Thoracic aorta (tissue), 2 donors: ENCODE measurements around the gene MYO1E. TPM values are rescaled to one million over a fixed set of nuclear protein-coding genes. Genes with fewer than 3 reads are reported as not detected.

Source experiments
- ATAC-seq: fragments of 150-250 bp; one replicate; pipeline ENCODE4 v1.8.0; 2017; ENCODE audit warnings: low read depth; ENCODE audit not compliant: insufficient number of reproducible peaks, low FRiP score
- DNase-seq: peaks from one replicate; pipeline ENCODE4 v3.0.0-alpha.2; 2020; ENCODE audit warnings: low spot score
- H3K27ac ChIP-seq, 2 donors: fragments of 200-600 bp; sonication (generic); 1 replicate in 1 of 2; 2 replicates in 1 of 2; pipeline ENCODE4 v1.5.1; 2016; ENCODE audit warnings: mild to moderate bottlenecking in 2 of 2, moderate library complexity in 2 of 2
- H3K27me3 ChIP-seq: fragments of 200-600 bp; sonication (generic); replicated peaks from 2 replicates; pipeline ENCODE4 v1.6.0; 2016; ENCODE audit warnings: mild to moderate bottlenecking; ENCODE audit not compliant: insufficient read depth
- H3K36me3 ChIP-seq: fragments of 200-600 bp; sonication (generic); one replicate; pipeline ENCODE4 v1.5.1; 2016
- H3K4me1 ChIP-seq, 2 donors: fragments of 200-600 bp; sonication (generic); 1 replicate in 1 of 2; 2 replicates in 1 of 2; pipeline versions ENCODE4 v1.5.1 to v1.6.0; 2016; ENCODE audit warnings: low read depth in 2 of 2, mild to moderate bottlenecking in 1 of 2; ENCODE audit not compliant: control insufficient read depth in 1 of 2
- H3K4me3 ChIP-seq: fragments of 200-600 bp; sonication (generic); 2 replicates; pipeline ENCODE4 v1.5.1; 2016; ENCODE audit warnings: mild to moderate bottlenecking
- H3K9me3 ChIP-seq: fragments of 200-600 bp; sonication (generic); 2 replicates; pipeline ENCODE4 v1.5.1; 2016
- CTCF ChIP-seq: fragments of 200-600 bp; sonication (generic); IDR thresholded peaks from one replicate; pipeline ENCODE4 v1.5.1; 2019; ENCODE audit warnings: antibody characterized with exemption
- total RNA-seq, 2 donors: library from RNA; depleted of rRNA; stranded (reverse); fragments of >200 nt; gene quantifications; one replicate each; pipeline versions ENCODE4 v1.1.0 to v1.2.3, GENCODE V29; 2016

The MYO1E gene
- total RNA-seq, 2 donors from 2014 or later: 56.2 to 121 TPM

DNA sequence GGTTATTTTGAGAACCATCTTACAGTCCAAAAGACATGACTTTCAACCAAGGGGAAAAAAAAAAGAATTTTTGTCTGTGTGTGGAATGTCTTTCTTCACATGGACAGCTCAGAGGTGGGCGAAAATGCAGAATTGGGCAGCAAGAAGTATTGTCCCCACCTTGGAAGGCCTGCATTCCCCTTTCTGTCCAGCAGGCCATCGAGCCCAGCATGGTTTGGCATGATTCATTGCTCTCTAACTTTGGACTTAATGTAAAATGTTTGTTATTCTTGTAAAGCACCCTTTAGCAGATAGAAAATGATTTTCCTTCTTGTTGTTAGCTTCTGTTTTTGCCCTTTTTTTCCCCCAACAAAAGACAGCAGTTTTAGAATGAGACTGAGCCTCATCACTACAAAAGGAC is 12.4 kb downstream of the MYO1E start:
- Histone ChIP-seq H3K27ac (no peak overlapping the region), H3K4me1 (peaks cover 0 to 24% of the 10 kb centered on the region in 2 donors), H3K36me3 (no peaks in the 10 kb centered on the region), H3K4me3 (no peak overlapping the region), H3K9me3 (no peaks in the 10 kb centered on the region), H3K27me3 (no peaks in the 10 kb centered on the region)
- DNase-seq (no peak), ATAC-seq (no peak)
- TF ChIP-seq CTCF: peak; percentile 28

DNA sequence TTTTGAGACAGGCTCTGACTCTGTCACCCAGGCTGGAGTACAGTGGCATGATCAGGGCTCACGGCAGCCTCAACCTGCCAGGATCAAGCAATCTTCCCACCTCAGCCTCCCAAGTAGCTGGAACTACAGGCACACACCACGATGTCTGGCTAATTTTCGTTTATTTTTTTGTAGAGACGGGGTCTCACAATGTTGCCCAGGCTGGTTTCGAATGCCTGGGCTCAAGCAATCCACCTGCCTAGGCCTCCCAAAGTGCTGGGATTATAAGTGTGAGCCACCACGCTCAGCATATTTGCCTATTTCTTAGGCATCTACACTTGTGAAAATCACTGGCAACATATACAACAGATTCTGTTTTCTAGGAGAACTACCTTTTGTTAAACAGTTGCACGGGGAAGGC is 16.9 kb downstream of the MYO1E start:
- Histone ChIP-seq H3K4me1 (peaks cover 7 to 29% of the 10 kb centered on the region in 2 donors), H3K27ac (no peak overlapping the region), H3K27me3 (no peaks in the 10 kb centered on the region), H3K4me3 (no peak overlapping the region), H3K9me3 (no peaks in the 10 kb centered on the region), H3K36me3 (no peaks in the 10 kb centered on the region)
- ATAC-seq: no peak
- DNase-seq: no peak
- no peak for TF ChIP-seq CTCF

DNA sequence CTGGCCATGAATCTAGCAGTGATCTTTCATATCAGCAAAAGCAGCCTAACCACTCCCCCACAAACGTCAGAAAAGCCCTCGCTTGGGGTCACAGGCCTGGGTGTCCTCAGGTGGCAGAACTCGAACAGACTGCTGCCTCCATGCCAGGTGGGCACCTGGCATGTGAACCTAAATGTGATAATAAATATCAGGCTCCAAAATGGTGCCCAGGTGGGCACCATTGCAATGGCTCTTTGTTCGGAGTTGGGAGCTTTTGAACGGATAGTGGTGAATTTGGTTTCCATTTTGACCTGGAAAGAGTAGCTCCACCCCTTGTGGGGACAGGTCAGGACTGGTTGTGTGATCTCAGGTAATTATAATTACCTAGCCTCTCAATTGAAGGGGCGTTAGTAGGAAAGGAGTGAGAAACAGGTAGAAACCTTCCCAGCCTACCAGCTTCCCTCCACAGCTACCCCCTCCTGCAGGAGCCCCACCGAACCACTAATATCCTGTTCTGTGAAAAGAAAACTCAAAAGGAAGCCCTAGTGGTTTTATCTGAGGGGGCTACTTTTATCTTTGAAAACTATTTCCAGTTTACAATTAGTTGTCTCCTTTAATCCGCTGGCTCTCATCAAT is 18.1 kb downstream of the MYO1E start:
- peaks cover 15 to 32% of the 10 kb centered on the region in 2 donors for H3K4me1 ChIP-seq
- H3K27me3 ChIP-seq: no peaks in the 10 kb centered on the region
- no peak for TF ChIP-seq CTCF
- H3K36me3 ChIP-seq: no peaks in the 10 kb centered on the region
- ATAC-seq: no peak
- no peaks in the 10 kb centered on the region for H3K9me3 ChIP-seq
- H3K27ac ChIP-seq: no peak overlapping the region
- DNase-seq: no peak
- H3K4me3 ChIP-seq: no peak overlapping the region

DNA sequence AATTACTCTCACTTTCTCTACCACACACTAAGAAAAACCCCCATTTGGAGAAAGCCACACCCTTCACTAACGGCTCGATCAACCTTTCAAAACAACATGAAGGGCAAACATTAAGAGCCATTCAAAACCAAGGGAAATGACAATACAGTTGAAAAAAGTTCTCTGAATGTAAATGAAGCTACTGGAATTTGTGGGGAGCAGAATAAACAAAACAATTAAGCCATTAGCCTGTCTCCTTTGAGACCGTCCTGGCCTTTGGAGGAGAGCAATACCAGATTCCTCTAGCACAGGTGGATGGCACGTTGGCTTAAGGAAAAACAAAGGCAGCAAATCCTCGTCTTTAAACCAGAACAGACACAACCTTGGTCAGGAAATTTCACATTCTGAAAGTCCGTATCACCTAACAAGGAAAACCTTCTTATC is 18.7 kb downstream of the MYO1E start:
- H3K4me1 ChIP-seq: peaks cover 18 to 35% of the 10 kb centered on the region in 2 donors
- ATAC-seq: no peak
- TF ChIP-seq CTCF: no peak

GRCh38 chr15:59352683-59353082 is 20.0 kb downstream of the MYO1E start:
- H3K4me1 ChIP-seq: peaks cover 18 to 46% of the 10 kb centered on the region in 2 donors
- no peak for TF ChIP-seq CTCF
- no peak overlapping the region for H3K4me3 ChIP-seq
- no peaks in the 10 kb centered on the region for H3K9me3 ChIP-seq
- DNase-seq (no peak), ATAC-seq (no peak)
- no peak overlapping the region for H3K27ac ChIP-seq
- H3K36me3 ChIP-seq: no peaks in the 10 kb centered on the region
- H3K27me3 ChIP-seq: no peaks in the 10 kb centered on the region

More for the DNA sequence above, 18.7 kb downstream of the MYO1E start:
- no peak for DNase-seq
- no peak overlapping the region for H3K27ac ChIP-seq
- no peak overlapping the region for H3K4me3 ChIP-seq
- H3K27me3 ChIP-seq: no peaks in the 10 kb centered on the region
- H3K36me3 ChIP-seq: no peaks in the 10 kb centered on the region
- no peaks in the 10 kb centered on the region for H3K9me3 ChIP-seq
